ENCODE measurements around the gene CA12. TPM values are rescaled to one million over a fixed set of nuclear protein-coding genes. Genes with fewer than 3 reads are reported as not detected.

CA12 gene
- total and polyA plus RNA-seq, 9 of the 15 experiments (the other 6 are each of a cell fraction or from before 2014, with no cell fraction given): 0.01 to 0.78 (median 0.15) TPM; not detected in 1

DNA sequence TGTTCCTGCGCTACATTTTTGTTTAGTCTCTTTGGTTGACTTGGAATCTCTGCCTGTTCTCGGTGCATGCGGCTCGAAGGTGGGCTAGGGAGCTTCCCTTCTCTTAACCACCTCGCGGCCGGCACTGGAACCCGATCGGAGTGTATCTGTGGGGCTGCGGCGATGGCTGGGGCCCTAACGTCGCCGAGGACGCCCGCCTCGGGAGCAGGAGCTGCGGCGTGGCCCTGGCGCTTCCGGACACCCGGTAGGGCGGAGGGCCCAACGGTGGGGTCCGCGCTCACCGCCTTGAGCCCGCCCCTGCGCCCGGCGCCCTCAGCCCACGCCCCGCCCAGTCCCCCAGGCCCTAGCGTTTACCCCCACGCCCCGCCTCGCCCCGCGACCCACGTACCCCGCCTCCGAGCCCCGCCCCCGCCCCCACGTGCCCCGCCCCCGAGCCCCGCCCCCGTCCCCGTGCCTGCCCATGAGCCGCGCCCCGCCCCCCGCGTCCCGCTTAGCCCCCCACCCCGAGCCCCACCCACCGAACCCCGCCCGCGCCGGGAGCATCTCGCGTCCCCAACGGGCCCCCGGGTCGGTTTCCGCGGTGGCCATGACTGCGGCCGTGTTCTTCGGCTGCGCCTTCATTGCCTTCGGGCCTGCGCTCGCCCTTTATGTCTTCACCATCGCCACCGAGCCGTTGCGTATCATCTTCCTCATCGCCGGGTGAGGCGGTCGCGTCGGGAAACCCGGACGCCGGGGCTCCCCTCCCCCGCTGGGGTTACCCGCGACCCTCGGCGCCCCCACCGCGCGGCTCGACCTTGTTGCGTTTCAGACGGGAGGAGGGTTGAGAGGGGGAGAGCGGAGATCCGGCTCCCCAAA, 104.4 kb downstream of the CA12 start, which contains the start of gene APH1B (continued):
- TF ChIP-seq, protein P1, sequence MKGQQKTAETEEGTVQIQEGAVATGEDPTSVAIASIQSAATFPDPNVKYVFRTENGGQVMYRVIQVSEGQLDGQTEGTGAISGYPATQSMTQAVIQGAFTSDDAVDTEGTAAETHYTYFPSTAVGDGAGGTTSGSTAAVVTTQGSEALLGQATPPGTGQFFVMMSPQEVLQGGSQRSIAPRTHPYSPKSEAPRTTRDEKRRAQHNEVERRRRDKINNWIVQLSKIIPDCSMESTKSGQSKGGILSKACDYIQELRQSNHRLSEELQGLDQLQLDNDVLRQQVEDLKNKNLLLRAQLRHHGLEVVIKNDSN (CRISPR knock-in tag; IDR thresholded peaks at IDR 0.05): no peak
- TF ChIP-seq, protein P2, sequence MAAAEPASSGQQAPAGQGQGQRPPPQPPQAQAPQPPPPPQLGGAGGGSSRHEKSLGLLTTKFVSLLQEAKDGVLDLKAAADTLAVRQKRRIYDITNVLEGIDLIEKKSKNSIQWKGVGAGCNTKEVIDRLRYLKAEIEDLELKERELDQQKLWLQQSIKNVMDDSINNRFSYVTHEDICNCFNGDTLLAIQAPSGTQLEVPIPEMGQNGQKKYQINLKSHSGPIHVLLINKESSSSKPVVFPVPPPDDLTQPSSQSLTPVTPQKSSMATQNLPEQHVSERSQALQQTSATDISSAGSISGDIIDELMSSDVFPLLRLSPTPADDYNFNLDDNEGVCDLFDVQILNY (CRISPR knock-in tag; IDR thresholded peaks at IDR 0.05): no peak
- TF ChIP-seq, protein P3, sequence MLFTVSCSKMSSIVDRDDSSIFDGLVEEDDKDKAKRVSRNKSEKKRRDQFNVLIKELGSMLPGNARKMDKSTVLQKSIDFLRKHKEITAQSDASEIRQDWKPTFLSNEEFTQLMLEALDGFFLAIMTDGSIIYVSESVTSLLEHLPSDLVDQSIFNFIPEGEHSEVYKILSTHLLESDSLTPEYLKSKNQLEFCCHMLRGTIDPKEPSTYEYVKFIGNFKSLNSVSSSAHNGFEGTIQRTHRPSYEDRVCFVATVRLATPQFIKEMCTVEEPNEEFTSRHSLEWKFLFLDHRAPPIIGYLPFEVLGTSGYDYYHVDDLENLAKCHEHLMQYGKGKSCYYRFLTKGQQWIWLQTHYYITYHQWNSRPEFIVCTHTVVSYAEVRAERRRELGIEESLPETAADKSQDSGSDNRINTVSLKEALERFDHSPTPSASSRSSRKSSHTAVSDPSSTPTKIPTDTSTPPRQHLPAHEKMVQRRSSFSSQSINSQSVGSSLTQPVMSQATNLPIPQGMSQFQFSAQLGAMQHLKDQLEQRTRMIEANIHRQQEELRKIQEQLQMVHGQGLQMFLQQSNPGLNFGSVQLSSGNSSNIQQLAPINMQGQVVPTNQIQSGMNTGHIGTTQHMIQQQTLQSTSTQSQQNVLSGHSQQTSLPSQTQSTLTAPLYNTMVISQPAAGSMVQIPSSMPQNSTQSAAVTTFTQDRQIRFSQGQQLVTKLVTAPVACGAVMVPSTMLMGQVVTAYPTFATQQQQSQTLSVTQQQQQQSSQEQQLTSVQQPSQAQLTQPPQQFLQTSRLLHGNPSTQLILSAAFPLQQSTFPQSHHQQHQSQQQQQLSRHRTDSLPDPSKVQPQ (CRISPR knock-in tag; IDR thresholded peaks at IDR 0.05; ENCODE audit: borderline replicate concordance): no peak
- no peak for TF ChIP-seq HDGF (IDR thresholded peaks at IDR 0.05)
- TF ChIP-seq ZNF324 (CRISPR knock-in tag; IDR thresholded peaks at IDR 0.05): no peak
- TF ChIP-seq KLF1 (tag; IDR thresholded peaks at IDR 0.05): 0 out of 2 replicates have a peak, but pooled peaks have one; percentile 24
- TF ChIP-seq SMAD3 (CRISPR knock-in tag; conservative IDR thresholded peaks at IDR 0.05): no peak
- TF ChIP-seq, protein P4, sequence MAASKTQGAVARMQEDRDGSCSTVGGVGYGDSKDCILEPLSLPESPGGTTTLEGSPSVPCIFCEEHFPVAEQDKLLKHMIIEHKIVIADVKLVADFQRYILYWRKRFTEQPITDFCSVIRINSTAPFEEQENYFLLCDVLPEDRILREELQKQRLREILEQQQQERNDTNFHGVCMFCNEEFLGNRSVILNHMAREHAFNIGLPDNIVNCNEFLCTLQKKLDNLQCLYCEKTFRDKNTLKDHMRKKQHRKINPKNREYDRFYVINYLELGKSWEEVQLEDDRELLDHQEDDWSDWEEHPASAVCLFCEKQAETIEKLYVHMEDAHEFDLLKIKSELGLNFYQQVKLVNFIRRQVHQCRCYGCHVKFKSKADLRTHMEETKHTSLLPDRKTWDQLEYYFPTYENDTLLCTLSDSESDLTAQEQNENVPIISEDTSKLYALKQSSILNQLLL (CRISPR knock-in tag; IDR thresholded peaks at IDR 0.05; ENCODE audit: borderline replicate concordance): no peak
- TF ChIP-seq PHF8 (IDR thresholded peaks at IDR 0.05; ENCODE audit: borderline replicate concordance, low read length): peak; percentile 83
- TF ChIP-seq FOXK2 (conservative IDR thresholded peaks at IDR 0.05 in 1 of 2, IDR thresholded peaks at IDR 0.05 in 1 of 2; ENCODE audit: low read depth in 2 of 2): peak in 1 of 2 experiments; percentile 39; a peak in 1 of 4 replicates
- TF ChIP-seq MYNN (IDR thresholded peaks at IDR 0.05): no peak
- TF ChIP-seq MYNN (CRISPR knock-in tag; IDR thresholded peaks at IDR 0.05): no peak
- peak; percentile 24 for TF ChIP-seq HMGN3 (IDR thresholded peaks at IDR 0.05; ENCODE audit: borderline replicate concordance, extremely low read depth, insufficient read length, low read depth, low read length)
- TF ChIP-seq ELF4 (CRISPR knock-in tag; IDR thresholded peaks at IDR 0.05): no peak
- TF ChIP-seq CTBP1 (IDR thresholded peaks at IDR 0.05; ENCODE audit: borderline replicate concordance): peak; percentile 43
- TF ChIP-seq ZC3H11A (IDR thresholded peaks at IDR 0.05; ENCODE audit: low read depth, low read length): no peak
- TF ChIP-seq RB1 (IDR thresholded peaks at IDR 0.05; ENCODE audit: low read depth): 0 out of 2 replicates have a peak, but pooled peaks have one; percentile 69
- TF ChIP-seq ZFX (CRISPR knock-in tag; IDR thresholded peaks at IDR 0.05): peak; percentile 86
- no peak for TF ChIP-seq JUN (IDR thresholded peaks at IDR 0.05; ENCODE audit: borderline replicate concordance, low read depth, low read length)
- TF ChIP-seq JUN (CRISPR knock-in tag; IDR thresholded peaks at IDR 0.05; ENCODE audit: borderline replicate concordance): no peak
- TF ChIP-seq ZNF239 (CRISPR knock-in tag; IDR thresholded peaks at IDR 0.05): no peak
- no peak for TF ChIP-seq GTF2A2 (tag; IDR thresholded peaks at IDR 0.05)
- no peak for TF ChIP-seq ZNF165 (CRISPR knock-in tag; IDR thresholded peaks at IDR 0.05; ENCODE audit: borderline replicate concordance)
- peak; percentile 61 for TF ChIP-seq ETV1 (tag; conservative IDR thresholded peaks at IDR 0.05; ENCODE audit: low read depth)
